GM19467 (cell line): ENCODE data around the gene COQ6.
"Not testable (repeated sequence)": the region's sequence is repeated elsewhere in the genome, so short reads cannot be mapped to it uniquely, and the experiment has no call there.

Source experiments
- ATAC-seq: cut with Tn5 transposase; IDR thresholded peaks from one replicate; pipeline ENCODE4 v1.9.1; 2021; ENCODE audit warnings: mild to moderate bottlenecking, moderate library complexity; ENCODE audit not compliant: unreplicated experiment

The COQ6 gene

DNA sequence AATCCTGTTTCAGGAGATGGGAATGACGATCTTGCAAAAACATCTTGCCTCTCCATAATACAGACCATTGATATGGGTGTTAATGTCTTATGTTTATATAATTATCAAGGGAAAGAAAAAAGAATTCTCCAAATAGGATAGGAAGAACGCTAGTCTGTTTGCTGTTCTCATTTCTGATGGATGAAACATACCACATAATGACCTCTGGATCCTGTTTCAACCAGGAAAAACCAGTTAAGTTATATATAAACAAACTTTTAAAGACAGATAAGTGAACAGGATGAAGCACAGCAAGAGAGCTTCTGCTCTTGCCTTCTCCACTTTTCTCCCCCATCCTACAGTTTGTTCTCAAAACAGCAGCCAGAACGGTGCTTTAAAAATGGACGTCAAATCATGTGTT is 27.8 kb downstream of the COQ6 start:
- no peak for ATAC-seq

GRCh38 chr14:73988065-73988464 is 38.0 kb downstream of the COQ6 start:
- no peak for ATAC-seq

DNA sequence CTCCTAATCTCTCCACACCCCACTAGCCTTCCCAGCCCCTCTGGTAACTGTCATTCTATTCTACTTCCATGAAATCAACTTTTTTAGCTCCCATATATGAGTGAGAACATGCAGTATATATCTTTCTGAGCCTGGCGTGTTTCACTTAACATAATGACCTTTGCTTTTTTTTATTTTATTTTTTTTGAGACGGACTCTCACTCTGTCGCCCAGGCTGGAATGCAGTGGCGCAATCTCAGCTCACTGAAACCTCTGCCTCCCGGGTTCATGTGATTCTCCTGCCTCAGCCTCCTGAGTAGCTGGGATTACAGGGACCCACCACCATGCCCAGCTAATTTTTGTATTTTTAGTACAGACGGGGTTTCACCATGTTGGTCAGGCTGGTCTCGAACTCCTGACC is 38.6 kb downstream of the COQ6 start:
- ATAC-seq, result not testable (repeated sequence)

- ATAC-seq, result no peak
Measured at GRCh38 chr14:73991092-73991491, 41.0 kb downstream of the COQ6 start.

- ATAC-seq, result not testable (repeated sequence)
Measured at GRCh38 chr14:73994926-73995325, 44.8 kb downstream of the COQ6 start.

DNA sequence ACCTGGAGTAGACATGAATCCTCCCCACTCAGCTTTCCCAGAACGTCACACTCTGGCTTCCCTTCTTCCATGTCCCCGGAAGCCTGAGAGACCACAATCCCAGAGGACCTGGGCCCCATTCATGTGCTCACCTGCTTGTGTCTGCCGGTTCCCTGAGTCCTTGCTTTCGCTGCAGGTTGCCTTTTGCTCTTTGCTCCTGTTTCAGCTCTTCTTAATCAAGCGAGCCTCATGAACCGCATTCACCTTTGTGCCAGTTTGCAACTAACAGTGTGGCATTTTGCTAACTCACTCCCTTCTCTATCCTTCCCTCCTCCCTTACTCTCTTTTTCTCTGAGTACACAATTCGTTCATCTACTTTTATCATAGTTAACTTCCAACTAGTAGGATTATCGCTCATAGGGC is 45.9 kb downstream of the COQ6 start:
- no peak for ATAC-seq

DNA sequence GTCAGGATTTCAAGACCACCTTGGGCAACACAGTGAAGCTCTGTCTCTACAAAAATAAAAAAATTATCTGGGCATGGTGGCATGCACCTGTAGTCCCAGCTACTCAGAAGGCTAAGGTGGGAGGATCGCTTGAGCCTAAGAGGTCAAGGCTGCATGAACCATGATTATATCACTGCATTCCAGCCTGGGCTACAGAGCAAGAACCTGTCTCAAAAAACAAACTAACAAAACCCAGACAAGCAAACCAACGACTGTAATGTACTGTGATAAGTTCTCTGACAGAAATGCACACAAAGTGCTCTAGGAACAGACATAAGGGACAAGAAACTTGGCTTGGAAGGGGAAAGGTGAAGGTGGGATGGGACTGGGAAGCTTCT is 46.6 kb downstream of the COQ6 start:
- ATAC-seq, result no peak

GRCh38 chr14:73997108-73997943 is 47.2 kb downstream of the COQ6 start:
- no peak for ATAC-seq

DNA sequence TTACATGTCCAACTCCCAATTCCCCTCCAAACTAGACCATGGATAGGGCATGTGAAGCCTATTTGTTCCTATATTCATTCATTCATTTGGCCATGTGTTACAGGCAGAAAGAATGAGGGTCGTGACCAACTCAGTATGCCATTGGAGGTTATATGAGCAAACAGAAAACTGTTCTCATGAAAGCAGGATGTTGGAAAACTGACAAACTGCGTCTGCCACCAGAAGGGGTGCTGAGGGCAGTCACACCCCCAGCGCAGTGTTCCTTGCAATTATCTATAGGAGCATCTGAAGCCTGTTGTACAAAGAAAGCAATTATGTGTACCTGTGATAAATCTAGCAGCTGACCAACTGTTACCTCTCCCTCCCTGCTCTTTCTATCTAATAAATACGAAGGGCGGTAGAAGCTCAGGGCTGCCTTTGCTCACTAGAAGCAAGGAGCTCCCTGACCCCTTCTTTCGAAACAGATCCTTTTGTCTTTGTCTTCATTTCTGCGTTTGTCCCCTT is 47.9 kb downstream of the COQ6 start:
- ATAC-seq, result no peak

- no peak for ATAC-seq
Measured at GRCh38 chr14:73998726-73999125, 48.6 kb downstream of the COQ6 start.

DNA sequence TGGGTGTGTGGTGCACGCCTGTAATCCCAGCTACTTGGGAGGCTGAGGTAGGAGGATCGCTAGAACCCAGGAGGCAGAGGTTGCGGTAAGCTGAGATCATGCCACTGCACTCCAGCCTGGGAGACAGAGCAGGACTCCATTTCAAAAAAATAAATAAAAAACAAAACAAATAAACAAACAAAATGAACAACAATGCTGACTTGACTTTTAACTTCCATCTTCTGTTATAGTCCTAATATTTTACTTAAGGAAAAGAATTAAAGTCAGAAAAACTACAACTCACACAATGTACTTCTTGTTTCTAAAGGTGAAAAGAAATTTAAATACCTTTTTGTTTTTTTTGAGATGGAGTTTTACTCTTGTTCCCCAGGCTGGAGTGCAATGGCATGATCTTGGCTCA is 55.6 kb downstream of the COQ6 start:
- not testable (repeated sequence) for ATAC-seq

GRCh38 chr14:74008843-74009499 is 58.9 kb downstream of the COQ6 start:
- ATAC-seq, result no peak
